D721Med (cell line): ENCODE data around the gene GNAQ.

Experiments
- DNase-seq: peaks from one replicate; pipeline ENCODE4 v3.0.0; 2011; ENCODE audit warnings: low spot score; ENCODE audit not compliant: insufficient read length
- FAIRE-seq: peaks from 2 replicates; lab custom pipeline; 2011; peaks lifted over from hg19 to GRCh38; lab: Jason Lieb, UNC
- TF ChIP-seq, protein P1 (sequence below): IDR thresholded peaks from 2 replicates; pipeline ENCODE4 v1.5.1; 2012; ENCODE audit warnings: mild to moderate bottlenecking, control low read depth; ENCODE audit not compliant: insufficient read depth; ENCODE audit errors: missing control alignments

GNAQ gene

DNA sequence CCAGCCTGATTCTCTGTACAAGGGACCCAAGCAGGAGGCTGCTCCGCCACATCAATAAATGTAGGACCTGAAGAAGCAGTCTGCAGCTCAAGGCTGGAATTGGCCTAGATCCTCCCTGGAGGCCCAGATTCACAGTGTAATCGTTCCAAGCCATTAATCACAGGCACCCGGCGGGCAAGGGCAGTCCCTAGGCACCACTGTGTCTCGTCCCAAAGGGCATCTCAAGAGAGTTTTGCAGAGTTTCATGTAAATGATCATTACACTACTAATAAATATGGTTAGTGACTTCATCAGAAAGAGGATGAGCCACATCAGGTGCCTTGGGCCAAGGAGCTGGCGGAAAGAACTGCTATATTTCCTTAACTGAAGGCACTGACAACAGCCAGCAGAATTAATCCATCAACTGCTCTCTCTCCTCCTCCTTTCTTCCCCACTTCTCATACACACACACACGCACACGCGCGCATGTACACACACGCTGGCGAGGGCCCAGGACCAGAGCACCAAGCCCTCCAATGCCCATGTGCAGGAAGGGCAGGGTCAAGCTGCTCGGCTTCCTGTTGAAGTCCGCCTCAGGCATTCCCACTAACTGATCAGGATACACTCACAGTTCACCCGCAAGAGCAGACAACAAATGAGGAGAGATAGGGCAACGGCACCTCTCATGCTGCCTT, 33.9 kb downstream of the GNAQ start:
- DNase-seq (no peak), FAIRE-seq (no peak)
- TF ChIP-seq, protein P1, sequence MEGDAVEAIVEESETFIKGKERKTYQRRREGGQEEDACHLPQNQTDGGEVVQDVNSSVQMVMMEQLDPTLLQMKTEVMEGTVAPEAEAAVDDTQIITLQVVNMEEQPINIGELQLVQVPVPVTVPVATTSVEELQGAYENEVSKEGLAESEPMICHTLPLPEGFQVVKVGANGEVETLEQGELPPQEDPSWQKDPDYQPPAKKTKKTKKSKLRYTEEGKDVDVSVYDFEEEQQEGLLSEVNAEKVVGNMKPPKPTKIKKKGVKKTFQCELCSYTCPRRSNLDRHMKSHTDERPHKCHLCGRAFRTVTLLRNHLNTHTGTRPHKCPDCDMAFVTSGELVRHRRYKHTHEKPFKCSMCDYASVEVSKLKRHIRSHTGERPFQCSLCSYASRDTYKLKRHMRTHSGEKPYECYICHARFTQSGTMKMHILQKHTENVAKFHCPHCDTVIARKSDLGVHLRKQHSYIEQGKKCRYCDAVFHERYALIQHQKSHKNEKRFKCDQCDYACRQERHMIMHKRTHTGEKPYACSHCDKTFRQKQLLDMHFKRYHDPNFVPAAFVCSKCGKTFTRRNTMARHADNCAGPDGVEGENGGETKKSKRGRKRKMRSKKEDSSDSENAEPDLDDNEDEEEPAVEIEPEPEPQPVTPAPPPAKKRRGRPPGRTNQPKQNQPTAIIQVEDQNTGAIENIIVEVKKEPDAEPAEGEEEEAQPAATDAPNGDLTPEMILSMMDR: no peak

DNA sequence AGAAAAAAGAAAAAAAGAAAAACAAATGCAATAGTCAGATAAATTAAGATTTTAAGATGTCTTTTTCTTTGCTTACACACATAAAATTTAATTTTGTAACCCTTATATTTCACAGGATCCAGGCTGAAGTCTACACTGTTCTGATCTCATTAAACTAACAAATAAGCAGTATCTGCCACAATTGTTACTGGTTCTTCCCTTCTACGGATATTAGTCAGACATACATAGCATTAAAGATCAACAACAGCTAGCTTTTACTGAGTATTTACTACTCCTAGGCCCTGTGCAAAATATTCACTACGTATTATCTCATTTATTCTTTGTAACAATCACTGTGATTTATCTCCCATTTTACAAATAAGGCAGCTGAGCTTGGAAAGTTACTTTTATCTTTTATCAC, 34.9 kb downstream of the GNAQ start:
- DNase-seq (no peak), FAIRE-seq (no peak)
- TF ChIP-seq, protein P1: no peak

DNA sequence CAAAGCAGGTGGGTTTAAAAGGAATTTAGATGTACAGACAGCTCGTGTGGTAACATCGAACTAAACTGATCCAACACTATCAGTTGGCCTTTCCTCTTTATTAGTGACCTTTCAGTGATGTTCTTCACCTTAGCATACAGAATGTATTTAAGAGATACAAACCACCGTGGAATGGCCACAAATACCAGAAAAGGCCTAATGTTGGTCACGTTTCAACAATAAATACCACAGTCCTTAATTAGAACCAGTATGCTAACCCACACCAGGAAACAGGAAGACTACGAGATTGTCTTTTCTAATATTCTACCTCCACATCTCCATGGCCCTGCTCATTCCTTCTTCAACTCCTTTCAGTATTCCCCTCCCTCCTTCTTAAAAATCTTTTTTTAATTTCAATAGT, 40.4 kb downstream of the GNAQ start:
- DNase-seq: no peak
- FAIRE-seq: no peak
- TF ChIP-seq, protein P1: no peak

DNA sequence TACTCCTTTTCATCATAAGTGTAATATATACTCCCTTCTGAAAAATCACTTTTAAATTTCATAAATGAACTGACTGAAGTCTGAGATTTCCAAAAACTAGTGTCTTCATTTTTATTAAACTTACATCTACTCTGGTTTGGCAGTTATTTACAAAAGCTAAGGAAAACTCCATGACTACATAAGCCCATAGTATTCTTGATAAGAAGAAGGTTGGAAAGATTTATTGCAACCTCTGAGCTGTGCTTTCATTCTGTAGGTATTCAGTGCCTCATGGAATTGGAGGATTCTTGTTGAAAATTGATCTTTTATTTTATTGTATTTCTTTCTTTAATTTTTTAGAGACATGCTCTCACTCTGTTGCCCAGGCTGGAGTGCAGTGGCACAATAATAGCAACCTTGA, 41.7 kb downstream of the GNAQ start:
- FAIRE-seq: no peak
- TF ChIP-seq, protein P1: no peak

DNA sequence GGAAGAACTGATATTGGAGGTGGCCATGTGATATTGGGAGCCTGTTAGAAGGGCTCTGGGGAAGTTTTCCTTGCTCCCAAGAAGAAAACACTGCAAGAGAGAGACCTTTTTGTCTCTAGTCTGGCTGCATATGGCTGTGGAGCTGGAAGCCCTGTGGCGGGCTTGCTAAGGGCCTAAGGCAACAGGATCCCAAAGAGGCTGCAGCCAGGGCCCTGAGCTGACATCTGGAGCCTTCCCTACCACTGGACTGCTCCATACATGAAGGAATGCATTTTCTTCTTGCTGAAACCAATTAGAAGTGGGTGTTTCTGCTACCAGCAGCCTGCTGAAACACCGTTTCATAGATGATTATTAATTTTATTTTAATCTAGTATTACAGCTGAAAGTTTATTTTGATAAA, 42.2 kb downstream of the GNAQ start:
- DNase-seq: no peak
- no peak for FAIRE-seq
- TF ChIP-seq, protein P1: no peak

More for the DNA sequence above, 41.7 kb downstream of the GNAQ start:
- no peak for DNase-seq

DNA sequence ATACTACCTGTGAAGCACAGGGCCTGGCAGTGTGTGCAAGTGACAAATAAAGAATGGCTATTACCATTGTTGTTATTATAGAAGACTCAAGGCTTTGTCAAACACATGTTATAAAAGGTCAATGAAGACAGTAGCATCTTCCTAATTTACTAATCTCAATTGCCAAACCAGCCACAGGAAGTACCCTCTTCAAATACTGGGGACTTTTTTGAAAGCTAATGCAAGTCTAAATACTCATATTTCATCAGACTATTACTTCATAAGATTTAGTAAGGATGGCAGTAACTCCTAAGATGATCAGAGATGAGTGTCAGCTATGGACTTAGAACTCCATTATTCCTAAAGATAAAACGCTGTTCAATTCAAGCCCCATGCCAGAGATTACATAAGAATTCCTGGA, 43.0 kb downstream of the GNAQ start:
- FAIRE-seq: no peak
- TF ChIP-seq, protein P1: no peak
- no peak for DNase-seq

DNA sequence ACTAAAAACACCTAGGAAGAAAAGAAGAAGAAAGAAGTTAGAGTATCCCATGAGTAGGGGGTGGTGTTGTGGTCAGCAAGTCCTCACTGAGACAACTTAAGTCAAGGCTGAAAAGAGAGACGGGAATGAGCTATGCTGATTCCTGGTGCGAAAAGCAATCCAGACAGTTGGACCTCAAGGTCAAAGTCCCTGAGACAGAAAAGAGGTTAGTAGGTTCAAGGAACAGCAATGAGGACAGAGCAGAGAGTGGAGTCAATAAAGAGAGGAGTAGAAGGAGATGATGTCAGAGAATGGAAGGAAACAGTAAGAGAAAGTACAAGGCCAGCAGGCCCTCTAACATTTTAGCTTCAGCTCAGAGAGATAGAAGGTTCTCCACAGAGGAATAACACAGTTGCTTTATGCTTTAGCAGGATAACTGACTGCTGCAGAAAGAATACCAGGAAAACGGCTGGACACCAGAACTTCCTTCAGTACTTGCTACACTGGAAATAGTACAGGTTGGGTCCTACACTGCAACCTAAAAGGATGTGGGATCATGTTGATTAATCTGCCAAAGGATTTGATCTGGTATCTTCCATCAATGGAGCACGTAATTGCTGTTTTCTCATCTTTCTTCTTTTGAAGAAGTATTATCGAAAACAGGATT, 43.6 kb downstream of the GNAQ start:
- no peak for FAIRE-seq
- TF ChIP-seq, protein P1: no peak
- DNase-seq: no peak
